ENCODE results near the gene FRS3.

- TF ChIP-seq CTCF (conservative IDR thresholded peaks at IDR 0.05; ENCODE audit: low read depth in 2 of 2) (no peak), CREB1 (CRISPR knock-in tag; IDR thresholded peaks at IDR 0.05; ENCODE audit: low read depth) (no peak), EZH2 (IDR thresholded peaks at IDR 0.05; ENCODE audit: low read depth, unreplicated experiment) (no peak), POLR2AphosphoS5 (IDR thresholded peaks at IDR 0.05; ENCODE audit: low read depth) (no peak), EZH2phosphoT487 (IDR thresholded peaks at IDR 0.05; ENCODE audit: unreplicated experiment) (no peak)
These were observed 10.3 kb upstream of the FRS3 start for GRCh38 chr6:41790045-41790444.

Measured in GM23338 (cell line).